Liver (tissue), 3 donors: ENCODE results near the gene CALML3.

Experiments used
- EGR1 ChIP-seq, 2 donors: IDR thresholded peaks; 2 replicates each; pipeline ENCODE4 v1.6.1; 2016 to 2018; ENCODE audit warnings: antibody characterized with exemption in 2 of 2, low read depth in 2 of 2
- FOXA1 ChIP-seq: IDR thresholded peaks from 2 replicates; pipeline ENCODE4 v1.6.1; 2016; ENCODE audit warnings: antibody characterized with exemption
- GABPA ChIP-seq, 2 donors: IDR thresholded peaks in 1 of 2; conservative IDR thresholded peaks in 1 of 2; 2 replicates each; pipeline ENCODE4 v1.6.1; 2016; ENCODE audit warnings: antibody characterized with exemption in 2 of 2, mild to moderate bottlenecking in 1 of 2, moderate library complexity in 1 of 2
- HNF4A ChIP-seq, 2 donors: conservative IDR thresholded peaks; 2 replicates each; pipeline ENCODE4 v1.6.1; 2016; ENCODE audit warnings: antibody characterized with exemption in 2 of 2, mild to moderate bottlenecking in 2 of 2
- RAD21 ChIP-seq, 2 donors: IDR thresholded peaks; 2 replicates each; pipeline ENCODE4 v1.6.1; 2016; ENCODE audit warnings: antibody characterized with exemption in 2 of 2, mild to moderate bottlenecking in 2 of 2
- RXRA ChIP-seq, 2 donors: IDR thresholded peaks; 2 replicates each; pipeline ENCODE4 v1.6.1; 2017 to 2018; ENCODE audit warnings: antibody characterized with exemption in 2 of 2, mild to moderate bottlenecking in 1 of 2
- SP1 ChIP-seq: IDR thresholded peaks from 2 replicates; pipeline ENCODE4 v1.6.1; 2018; ENCODE audit warnings: antibody characterized with exemption, mild to moderate bottlenecking
- TAF1 ChIP-seq: conservative IDR thresholded peaks from 2 replicates; pipeline ENCODE4 v1.6.1; 2016; ENCODE audit warnings: antibody characterized with exemption, mild to moderate bottlenecking
- YY1 ChIP-seq: IDR thresholded peaks from 2 replicates; pipeline ENCODE4 v1.6.1; 2016; ENCODE audit warnings: antibody characterized with exemption, mild to moderate bottlenecking
- TF ChIP-seq, protein P1 (sequence below): fragments of 150-350 bp; IDR thresholded peaks from 2 replicates; pipeline ENCODE4 v1.5.1; 2017; ENCODE audit warnings: improper control_type of control experiment, low read depth, low read length; ENCODE audit not compliant: missing input control
- TF ChIP-seq, protein P2 (sequence below): IDR thresholded peaks from 2 replicates; pipeline ENCODE4 v1.6.1; 2016; ENCODE audit warnings: antibody characterized with exemption
- TF ChIP-seq, protein P3 (sequence below): IDR thresholded peaks from 2 replicates; pipeline ENCODE4 v1.6.1; 2016; ENCODE audit warnings: antibody characterized with exemption, mild to moderate bottlenecking
- TF ChIP-seq, protein P4 (sequence below): IDR thresholded peaks from 2 replicates; pipeline ENCODE4 v1.6.1; 2016; ENCODE audit warnings: antibody characterized with exemption
- TF ChIP-seq, protein P5 (sequence below): IDR thresholded peaks from 2 replicates; pipeline ENCODE4 v1.6.1; 2016; ENCODE audit warnings: antibody characterized with exemption
- donor health status: healthy.
- donor health status: healthy.

DNA sequence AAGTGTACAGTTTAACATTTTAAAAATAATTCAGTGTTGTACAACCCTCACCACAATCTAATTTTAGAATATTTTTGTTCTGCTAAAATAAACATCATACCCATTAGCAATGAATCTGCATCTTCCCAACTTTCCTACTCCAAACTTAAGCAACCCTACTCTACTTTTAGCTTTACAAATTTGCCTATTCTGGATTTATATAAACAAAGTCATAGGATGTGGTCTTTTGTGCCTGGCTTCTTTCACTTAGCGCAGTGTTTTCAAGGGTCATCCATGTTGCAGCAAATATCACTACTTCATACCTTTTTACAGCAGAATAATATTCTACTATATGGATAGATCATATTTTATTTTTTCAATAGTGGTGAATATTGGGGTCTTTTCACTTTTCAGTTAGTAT lies 18.9 kb downstream of the CALML3 start:
- TF ChIP-seq, protein P1, sequence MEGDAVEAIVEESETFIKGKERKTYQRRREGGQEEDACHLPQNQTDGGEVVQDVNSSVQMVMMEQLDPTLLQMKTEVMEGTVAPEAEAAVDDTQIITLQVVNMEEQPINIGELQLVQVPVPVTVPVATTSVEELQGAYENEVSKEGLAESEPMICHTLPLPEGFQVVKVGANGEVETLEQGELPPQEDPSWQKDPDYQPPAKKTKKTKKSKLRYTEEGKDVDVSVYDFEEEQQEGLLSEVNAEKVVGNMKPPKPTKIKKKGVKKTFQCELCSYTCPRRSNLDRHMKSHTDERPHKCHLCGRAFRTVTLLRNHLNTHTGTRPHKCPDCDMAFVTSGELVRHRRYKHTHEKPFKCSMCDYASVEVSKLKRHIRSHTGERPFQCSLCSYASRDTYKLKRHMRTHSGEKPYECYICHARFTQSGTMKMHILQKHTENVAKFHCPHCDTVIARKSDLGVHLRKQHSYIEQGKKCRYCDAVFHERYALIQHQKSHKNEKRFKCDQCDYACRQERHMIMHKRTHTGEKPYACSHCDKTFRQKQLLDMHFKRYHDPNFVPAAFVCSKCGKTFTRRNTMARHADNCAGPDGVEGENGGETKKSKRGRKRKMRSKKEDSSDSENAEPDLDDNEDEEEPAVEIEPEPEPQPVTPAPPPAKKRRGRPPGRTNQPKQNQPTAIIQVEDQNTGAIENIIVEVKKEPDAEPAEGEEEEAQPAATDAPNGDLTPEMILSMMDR = no peak
- TF ChIP-seq, protein P2, sequence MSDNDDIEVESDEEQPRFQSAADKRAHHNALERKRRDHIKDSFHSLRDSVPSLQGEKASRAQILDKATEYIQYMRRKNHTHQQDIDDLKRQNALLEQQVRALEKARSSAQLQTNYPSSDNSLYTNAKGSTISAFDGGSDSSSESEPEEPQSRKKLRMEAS = no peak
- TF ChIP-seq EGR1 (IDR thresholded peaks at IDR 0.05; ENCODE audit: low read depth in 2 of 2) = no peak
- no peak for TF ChIP-seq YY1
- TF ChIP-seq, protein P3, sequence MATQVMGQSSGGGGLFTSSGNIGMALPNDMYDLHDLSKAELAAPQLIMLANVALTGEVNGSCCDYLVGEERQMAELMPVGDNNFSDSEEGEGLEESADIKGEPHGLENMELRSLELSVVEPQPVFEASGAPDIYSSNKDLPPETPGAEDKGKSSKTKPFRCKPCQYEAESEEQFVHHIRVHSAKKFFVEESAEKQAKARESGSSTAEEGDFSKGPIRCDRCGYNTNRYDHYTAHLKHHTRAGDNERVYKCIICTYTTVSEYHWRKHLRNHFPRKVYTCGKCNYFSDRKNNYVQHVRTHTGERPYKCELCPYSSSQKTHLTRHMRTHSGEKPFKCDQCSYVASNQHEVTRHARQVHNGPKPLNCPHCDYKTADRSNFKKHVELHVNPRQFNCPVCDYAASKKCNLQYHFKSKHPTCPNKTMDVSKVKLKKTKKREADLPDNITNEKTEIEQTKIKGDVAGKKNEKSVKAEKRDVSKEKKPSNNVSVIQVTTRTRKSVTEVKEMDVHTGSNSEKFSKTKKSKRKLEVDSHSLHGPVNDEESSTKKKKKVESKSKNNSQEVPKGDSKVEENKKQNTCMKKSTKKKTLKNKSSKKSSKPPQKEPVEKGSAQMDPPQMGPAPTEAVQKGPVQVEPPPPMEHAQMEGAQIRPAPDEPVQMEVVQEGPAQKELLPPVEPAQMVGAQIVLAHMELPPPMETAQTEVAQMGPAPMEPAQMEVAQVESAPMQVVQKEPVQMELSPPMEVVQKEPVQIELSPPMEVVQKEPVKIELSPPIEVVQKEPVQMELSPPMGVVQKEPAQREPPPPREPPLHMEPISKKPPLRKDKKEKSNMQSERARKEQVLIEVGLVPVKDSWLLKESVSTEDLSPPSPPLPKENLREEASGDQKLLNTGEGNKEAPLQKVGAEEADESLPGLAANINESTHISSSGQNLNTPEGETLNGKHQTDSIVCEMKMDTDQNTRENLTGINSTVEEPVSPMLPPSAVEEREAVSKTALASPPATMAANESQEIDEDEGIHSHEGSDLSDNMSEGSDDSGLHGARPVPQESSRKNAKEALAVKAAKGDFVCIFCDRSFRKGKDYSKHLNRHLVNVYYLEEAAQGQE = no peak
- TF ChIP-seq RAD21 (IDR thresholded peaks at IDR 0.05) = no peak
- TF ChIP-seq, protein P4, sequence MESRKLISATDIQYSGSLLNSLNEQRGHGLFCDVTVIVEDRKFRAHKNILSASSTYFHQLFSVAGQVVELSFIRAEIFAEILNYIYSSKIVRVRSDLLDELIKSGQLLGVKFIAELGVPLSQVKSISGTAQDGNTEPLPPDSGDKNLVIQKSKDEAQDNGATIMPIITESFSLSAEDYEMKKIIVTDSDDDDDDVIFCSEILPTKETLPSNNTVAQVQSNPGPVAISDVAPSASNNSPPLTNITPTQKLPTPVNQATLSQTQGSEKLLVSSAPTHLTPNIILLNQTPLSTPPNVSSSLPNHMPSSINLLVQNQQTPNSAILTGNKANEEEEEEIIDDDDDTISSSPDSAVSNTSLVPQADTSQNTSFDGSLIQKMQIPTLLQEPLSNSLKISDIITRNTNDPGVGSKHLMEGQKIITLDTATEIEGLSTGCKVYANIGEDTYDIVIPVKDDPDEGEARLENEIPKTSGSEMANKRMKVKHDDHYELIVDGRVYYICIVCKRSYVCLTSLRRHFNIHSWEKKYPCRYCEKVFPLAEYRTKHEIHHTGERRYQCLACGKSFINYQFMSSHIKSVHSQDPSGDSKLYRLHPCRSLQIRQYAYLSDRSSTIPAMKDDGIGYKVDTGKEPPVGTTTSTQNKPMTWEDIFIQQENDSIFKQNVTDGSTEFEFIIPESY = no peak
- no peak for TF ChIP-seq FOXA1
- no peak for TF ChIP-seq HNF4A (conservative IDR thresholded peaks at IDR 0.05)
- no peak for TF ChIP-seq TAF1
- no peak for TF ChIP-seq GABPA (IDR thresholded peaks at IDR 0.05 in 1 of 2, conservative IDR thresholded peaks at IDR 0.05 in 1 of 2)
- TF ChIP-seq SP1 = no peak
- TF ChIP-seq, protein P5, sequence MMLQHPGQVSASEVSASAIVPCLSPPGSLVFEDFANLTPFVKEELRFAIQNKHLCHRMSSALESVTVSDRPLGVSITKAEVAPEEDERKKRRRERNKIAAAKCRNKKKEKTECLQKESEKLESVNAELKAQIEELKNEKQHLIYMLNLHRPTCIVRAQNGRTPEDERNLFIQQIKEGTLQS = no peak
- no peak for TF ChIP-seq RXRA (IDR thresholded peaks at IDR 0.05)
